GM18873 (cell line): Measurements from ENCODE around the gene N4BP3.
A peak's percentile ranks its signal among the peaks of the same experiment; 100 is the strongest.
"Not testable (repeated sequence)": the region's sequence is repeated elsewhere in the genome, so short reads cannot be mapped to it uniquely, and the experiment has no call there.

Experiments used
- ATAC-seq: cut with Tn5 transposase; IDR thresholded peaks from one replicate; pipeline ENCODE4 v1.9.1; 2021; ENCODE audit warnings: mild to moderate bottlenecking, moderate library complexity, moderate number of reproducible peaks; ENCODE audit not compliant: unreplicated experiment, low FRiP score

N4BP3 gene, protein sequence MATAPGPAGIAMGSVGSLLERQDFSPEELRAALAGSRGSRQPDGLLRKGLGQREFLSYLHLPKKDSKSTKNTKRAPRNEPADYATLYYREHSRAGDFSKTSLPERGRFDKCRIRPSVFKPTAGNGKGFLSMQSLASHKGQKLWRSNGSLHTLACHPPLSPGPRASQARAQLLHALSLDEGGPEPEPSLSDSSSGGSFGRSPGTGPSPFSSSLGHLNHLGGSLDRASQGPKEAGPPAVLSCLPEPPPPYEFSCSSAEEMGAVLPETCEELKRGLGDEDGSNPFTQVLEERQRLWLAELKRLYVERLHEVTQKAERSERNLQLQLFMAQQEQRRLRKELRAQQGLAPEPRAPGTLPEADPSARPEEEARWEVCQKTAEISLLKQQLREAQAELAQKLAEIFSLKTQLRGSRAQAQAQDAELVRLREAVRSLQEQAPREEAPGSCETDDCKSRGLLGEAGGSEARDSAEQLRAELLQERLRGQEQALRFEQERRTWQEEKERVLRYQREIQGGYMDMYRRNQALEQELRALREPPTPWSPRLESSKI

DNA sequence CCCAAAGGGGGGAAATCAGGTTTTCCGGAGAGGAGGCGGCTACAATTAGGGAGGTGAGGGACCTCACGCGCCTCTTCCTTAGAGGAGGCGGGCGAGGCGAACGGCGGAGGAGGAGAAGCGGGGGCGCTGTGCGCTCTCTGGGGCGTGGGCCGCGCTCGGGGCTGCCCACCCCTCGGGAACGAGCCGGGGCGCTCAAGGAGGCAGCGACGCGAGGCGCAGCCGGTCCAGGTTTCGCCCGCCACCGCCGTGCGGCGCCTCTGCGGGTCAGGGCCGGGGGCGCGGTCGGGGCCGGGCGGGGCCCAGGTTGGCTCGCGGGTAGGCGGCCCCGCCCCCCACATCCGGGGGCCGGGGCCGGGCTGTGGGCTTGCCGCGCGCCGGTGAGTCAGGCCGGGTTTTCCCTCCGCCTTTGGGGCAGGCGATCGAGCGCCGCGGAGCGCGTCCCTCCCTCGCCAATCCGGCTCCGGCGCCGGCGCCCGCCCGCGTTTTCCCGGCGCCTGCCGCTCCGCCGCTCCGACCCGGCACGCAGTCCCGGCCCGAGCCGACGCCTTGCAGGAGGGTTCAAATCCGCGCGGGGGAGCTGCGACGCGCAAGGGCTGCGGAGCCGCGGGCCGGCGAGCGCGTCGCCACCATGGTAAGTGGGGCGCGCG, at the start of gene N4BP3:
N4BP3 (plus strand) TSS at position 392 of the 647 bp plus-strand sequence. CDS start 6,052 bp downstream, outside the sequence.
- ATAC-seq: peak; percentile 33

DNA sequence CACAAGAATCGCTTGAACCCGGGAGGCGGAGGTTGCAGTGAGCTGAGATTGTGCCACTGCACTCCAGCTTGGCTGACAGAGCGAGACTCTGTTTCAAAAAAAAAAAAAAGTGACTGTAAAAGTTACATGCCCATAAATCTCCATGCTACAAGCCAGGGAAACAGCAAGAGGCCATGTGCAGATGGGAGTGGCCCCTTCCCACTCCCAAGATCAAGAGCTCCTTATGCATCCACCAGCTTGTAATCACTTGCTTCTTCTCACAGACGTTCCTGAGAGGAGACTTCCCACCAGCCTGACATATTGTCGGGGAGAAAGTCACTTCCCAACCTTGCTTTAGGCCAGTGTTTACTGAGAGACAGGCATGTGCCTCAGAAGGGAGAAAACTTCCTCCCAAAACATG, 45.6 kb upstream of the N4BP3 start:
- ATAC-seq: no peak

DNA sequence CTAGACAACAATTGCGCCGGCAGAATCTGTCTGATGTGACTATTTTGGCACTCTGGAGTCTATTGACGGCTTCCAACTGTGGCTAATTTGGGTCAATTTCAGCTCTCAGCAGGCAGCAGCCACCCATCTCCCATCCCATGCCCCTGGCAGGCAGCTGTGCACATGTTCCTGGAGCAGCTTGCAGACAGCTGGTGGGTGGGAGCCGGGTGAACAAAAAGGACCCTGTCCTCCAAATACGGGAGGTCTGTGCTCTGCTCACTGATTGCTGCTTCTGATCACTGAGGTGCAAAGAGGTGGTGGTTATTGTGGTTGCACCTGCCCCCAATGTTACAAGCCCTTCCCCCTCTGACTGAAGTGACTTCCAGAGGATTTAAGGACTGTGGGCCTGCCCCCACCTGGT, 45.0 kb upstream of the N4BP3 start:
- no peak for ATAC-seq

DNA sequence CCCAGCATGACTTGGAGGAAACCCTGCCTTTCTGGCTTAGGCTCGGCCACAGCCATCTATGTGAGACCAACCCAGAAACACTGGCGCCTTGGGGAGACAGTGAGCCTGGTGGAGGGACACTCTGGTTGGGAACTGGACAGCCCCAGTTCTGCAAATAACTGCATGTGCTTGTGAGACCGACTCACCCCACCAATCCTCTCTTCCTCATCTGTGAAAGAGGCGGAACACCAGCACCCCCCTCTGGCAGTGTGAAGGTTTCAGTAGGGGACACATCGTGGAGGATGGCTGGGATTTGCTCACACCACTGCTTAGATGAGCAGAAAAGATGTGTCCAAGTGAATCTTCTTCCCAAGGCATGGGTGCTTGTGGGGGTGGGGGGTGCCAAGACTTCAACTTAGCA, 43.4 kb upstream of the N4BP3 start:
- no peak for ATAC-seq

DNA sequence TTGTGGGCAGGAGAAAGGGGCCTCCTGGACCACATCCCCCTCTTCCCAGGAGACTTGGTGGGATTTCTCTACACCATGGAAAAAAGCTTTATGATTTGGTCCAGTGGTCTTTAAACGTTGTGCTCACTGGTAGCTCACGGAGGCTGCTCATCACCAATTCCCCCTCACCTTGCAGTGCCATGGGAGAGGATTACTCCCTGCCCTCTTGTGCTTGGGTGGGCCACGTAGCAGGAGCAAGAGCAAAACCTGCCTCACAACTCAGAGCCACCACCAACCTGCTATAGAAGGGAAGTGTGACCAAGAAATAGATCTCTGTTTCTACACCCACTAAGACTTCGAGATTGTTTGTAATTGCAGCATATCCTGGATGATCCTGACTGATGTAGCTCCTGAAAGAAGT, 42.2 kb upstream of the N4BP3 start:
- ATAC-seq: no peak

DNA sequence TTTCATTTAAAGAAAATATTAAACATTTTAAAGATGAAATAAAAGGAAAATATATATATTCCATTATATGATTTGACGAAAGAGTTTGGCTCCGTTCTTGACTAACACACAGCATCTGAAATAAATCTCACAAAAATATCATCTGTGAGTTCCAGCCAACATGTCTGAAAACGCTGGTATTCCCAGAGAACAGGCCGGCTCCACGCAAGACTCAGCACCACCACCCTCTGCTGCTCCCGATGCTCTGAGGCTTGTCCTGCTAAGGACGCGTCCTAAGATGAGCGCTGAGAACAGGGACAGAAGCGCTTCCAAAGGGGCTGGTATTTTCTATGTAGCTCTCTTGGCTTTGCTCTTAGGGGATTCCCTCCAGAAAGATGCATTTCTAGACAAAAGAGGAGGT, 40.6 kb upstream of the N4BP3 start:
- no peak for ATAC-seq

DNA sequence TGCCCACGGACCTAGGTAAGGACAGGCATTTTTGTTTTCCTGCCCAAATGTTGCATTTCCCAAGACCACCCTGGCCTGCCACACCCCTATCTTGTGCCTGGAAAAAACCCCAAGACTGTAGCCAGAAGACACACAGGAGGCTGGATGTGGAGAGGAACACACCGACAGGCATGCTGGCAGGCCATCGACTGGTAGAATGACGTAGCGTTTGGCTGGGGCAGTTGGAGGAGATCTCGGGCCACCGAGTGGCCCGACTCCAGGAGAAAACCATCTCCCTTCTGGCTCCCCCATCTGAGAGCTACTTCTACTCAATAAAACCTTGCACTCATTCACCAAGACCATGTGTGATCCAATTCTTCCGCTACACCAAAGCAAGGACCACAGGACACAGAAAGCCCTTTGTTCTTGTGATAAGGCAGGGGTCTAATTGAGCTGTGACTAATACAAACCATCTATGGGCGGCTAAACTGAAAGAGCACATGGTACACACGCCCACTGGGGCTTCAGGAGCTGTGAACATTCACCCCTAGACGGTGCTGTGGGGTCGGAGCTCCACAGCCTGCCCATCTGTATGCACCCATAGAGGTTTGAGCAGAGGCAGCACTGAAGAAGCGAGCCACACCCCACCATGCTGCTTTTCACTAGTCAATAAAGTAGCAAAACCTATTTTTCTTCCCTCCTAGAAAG, 38.9 kb upstream of the N4BP3 start:
- ATAC-seq: no peak

DNA sequence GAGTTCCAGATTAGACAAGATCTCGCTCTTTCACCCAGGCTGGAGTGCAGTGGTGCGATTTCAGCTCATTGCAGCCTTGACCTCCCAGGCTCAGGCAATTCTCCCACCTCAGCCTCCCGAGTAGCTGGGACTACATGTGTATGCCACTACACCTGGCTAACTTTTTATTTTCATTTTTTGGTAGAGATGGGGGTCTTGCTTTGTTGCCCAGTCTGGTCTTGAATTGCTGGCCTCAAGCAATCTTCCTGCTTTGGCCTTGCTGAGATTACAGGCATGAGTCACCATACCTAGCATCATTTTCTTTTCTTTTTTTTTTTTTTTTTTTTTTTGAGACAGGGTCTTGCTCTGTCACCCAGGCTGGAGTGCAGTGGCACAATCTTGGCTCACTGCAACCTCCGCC, 36.4 kb upstream of the N4BP3 start:
- not testable (repeated sequence) for ATAC-seq

DNA sequence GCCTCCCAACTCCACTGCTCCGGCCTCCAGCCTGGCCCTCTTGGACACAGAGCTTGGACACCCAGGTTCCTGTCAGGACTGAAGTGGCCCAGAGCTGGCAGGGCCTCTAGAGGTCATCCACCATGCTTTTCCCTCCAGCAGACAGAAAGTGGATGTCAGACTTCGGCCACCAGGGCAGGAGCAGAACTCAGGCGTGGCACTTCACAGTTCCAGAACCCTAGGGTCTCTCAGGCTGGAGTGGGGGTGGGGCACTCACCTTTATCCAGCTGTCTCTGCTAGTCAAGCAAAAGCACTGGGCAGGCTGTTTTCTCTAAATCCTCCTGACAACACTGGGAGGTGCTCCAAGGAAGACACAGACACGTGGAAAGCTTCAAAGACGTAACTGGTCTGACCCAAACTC, 35.6 kb upstream of the N4BP3 start:
- ATAC-seq: no peak

DNA sequence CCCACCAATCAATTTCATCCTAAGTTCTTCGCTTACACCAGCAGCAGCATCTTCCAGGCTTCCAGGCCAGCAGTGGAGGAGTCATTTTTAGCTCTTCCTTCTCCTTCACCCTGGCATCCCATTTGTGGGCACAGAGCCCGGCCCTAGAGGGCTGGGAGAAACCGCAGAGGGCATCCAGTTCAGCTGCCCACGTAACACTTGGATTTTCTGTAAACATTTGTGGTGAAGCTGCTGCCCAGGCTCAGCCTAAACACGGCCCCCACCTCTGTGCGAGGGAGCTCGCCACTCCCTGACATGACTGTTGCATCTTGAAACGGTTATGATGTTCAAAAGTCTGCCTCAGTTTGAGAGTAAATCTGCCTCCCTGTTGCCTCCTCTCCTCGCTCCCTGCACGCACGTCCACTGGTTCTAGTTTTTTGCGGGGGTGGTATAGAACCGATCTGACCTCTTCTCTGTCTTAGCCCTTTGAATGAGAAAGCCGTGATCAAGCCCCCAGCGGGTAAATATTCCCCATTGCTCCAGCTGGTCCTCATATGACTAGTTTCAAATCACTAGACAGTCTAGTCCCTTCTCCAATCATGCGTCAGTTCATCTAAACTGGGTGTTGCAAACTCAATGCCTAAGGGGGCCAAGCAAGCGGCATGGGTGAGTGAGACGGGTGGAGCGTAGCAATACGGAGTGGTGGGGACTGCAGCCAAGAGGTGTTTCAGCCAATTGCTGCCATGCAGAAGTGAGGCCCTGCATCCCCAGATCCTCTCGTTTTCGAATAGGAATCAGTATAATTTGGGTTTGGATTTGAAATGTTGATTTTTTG, 34.9 kb upstream of the N4BP3 start:
- no peak for ATAC-seq

DNA sequence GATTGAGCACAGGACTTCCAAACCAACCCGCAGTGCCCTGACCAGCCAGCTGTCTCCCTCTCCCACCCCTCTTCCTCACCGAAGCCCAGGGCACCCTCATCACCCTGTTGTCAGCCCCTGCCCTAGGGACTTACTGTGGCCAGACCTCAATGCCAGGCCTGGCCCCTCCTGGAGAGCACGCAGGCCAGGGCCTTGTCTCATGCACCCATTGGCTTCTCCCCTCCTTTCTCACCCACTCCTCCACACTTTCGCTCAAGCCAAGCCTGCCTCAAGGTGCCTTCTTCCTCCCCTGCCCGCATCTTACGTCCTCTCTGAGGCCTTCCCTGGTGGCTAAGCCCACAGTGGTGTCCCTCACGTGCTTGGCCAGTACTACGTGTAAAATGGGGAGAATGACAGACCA, 33.3 kb upstream of the N4BP3 start:
- ATAC-seq: no peak

DNA sequence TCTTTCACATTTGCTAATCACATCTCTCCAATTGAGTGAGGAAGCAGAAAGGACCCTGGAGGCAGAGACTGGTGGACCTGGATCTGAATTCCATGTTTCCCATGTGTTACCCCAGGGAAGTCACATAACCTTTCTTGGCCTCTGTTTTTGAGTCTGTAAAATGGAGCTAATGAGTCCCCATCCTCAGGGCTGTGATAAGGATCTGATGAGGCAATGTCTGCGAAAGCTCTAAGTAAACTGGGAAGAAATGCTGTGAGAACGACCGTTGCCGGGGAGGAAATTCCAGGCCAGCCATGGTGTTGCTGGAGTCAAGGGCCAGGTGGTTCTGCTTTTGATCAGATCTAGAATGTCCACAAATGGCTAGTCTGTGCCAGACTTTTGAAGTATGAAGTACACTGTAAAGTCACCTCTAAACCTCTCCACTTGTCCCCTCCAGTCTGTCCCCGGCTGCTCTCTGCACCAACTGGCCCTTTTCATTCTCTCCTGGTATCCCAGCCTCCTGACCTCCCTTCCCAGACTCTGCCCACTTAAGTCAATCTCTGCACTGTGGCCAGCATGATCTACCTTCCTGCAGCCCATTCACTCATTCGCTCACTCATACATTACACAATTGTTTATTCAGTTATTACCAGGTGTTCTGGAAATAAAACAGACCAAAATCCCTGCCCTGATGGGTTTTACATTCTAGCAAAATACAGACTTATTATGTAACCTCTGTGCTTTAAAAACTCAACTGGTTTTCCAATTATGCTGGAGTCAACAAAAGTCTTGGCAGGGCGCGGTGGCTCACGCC, 32.5 kb upstream of the N4BP3 start:
- no peak for ATAC-seq

DNA sequence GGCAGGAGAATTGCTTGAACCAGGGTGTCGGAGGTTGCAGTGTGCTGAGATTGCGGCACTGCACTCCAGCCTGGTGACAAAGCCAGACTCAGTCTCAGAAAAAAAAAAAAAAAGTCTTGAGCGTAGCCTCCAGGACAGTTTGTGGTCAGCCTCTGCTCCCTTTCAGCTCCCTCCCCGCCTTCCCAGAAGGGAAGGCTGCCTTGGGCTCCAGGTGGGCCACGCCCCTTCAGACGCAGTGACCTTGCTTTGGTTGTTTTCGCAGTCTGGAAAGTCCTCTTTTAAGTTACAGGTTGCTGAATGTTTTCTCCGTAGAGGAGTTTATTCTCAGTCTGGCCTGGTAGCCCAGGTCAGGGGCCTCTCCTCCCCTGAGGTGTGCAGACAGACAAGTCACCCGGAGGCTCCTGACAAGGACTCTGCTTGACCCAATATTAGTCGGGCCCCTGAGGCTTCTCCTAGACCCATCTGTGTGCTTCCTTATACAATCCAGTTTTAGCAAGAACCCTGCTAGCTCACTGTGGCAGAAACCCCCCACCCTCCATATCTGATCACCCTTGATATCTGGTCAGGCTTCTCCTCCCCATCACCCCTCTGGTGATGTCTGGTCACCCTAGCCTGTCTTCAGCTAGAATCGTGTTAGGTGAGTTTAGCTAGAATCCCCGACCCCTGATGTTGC, 31.6 kb upstream of the N4BP3 start:
- ATAC-seq: no peak

DNA sequence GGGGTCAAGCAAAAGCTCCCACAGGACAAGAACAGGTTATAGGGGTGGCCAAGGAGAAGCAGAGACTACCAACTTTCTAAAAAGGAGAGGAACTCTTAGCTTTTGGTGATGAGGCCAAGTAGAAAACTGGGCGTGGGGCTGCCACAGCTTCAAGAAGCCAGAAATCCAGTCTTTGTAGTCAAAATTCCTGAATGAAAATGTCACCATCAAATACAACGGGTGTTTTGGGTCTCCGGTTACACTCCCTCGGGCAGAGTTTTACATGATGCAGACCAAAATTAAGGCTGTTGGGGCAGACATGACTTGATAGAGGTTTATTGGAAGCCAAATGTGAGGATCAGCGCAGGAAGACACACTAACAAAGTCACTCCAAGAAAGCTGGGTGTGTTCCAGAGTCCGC, 29.4 kb upstream of the N4BP3 start:
- ATAC-seq: no peak

DNA sequence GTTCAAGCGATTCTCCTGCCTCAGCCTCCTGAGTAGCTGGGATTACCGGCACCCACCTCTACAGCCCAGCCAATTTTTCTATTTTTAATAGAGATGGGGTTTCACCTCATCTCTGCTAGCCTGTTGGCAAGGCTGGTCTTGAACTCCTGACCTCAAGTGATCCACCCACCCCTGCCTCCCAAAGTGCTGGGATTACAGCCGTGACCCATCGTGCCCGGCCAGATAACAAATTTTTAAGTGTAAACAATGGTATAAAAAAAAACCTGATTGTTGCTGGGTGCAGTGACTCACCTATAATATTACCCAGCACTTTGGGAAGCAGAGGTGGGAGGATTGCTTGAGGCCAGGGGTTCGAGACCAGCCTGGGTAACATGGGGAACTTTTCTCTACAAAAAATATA, 28.0 kb upstream of the N4BP3 start:
- ATAC-seq: no peak

DNA sequence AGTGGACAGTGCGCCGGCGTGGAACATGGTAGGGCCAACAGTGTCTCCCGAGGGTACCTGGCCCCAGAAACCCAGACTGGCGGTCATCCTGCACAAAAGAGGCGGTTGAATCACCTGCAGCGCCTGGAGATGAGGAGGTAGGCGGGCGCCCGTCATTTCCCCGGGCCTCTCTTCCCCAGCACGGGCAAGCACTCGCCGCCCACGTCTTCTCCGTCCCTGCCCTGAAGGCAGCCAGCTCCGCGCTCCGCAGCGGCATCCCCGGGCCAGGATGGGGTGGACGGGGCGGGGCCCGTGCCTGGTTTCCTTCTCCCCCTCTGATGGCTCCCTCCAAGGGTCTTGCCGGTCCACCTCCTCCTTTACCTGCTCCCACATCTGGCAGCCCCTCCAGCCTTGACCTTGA, 27.1 kb upstream of the N4BP3 start:
- ATAC-seq: no peak

DNA sequence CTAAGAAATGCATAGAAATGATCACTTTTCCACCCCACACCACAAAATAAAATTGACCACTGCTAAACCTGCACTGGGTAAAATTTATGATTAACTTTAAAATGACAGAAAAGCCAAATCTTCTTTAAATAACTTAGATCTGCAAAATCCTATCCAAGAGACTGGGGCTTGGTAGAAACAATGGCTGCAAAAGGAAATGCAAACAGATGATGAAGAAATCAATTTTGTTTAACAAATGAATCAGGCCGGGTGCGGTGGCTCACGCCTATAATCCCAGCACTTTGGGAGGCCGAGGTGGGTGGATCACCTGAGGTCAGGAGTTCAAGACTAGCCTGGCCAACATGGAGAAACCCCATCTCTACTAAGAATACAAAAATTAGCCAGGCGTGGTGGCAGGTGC, 26.1 kb upstream of the N4BP3 start:
- not testable (repeated sequence) for ATAC-seq

DNA sequence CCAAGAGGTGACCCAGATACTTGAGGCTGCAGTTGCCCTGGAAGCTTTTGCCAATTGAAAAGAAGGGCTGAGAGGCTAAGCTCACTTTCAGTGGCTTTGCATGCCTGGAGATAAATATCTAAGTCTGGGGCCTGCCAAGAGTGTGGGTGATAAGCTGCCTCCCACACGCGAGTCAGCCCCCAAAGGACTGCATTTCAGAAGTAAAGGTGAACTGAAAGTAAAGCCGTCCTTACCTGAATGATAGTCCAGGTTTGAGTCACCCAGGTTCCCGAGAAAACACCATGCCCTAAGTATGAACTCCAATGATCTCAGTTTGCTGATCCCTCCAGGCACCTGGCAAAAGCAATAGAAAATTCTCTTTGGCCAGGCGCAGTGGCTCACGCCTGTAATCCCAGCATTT, 22.5 kb upstream of the N4BP3 start:
- ATAC-seq: no peak

DNA sequence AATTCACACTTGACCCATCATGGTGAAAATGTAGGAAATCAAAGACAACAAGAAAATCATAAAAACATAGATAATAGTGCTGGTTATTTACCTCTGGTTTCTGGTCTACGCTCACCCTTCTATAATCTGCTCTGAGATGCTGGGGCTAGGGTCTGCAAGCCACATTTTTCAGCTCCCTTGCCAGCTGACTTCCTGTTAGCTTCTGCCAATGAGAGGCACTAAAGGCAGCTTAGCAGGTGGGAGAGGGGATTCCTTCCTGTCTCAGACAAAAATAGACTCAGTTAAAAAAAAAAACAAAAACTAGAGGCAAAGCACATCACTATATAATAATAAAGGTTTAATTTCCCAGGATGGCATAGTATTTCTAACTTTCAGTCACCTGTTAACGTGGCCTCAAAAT, 20.2 kb upstream of the N4BP3 start:
- ATAC-seq: no peak
